UCSD-AML1 (cell line): ENCODE data around the gene KCNN3.

Experiments
- DNase-seq: peaks from one replicate; lab custom pipeline; 2025; ENCODE audit not compliant: unreplicated experiment; lab: John Stamatoyannopoulos, UW

KCNN3 gene

DNA sequence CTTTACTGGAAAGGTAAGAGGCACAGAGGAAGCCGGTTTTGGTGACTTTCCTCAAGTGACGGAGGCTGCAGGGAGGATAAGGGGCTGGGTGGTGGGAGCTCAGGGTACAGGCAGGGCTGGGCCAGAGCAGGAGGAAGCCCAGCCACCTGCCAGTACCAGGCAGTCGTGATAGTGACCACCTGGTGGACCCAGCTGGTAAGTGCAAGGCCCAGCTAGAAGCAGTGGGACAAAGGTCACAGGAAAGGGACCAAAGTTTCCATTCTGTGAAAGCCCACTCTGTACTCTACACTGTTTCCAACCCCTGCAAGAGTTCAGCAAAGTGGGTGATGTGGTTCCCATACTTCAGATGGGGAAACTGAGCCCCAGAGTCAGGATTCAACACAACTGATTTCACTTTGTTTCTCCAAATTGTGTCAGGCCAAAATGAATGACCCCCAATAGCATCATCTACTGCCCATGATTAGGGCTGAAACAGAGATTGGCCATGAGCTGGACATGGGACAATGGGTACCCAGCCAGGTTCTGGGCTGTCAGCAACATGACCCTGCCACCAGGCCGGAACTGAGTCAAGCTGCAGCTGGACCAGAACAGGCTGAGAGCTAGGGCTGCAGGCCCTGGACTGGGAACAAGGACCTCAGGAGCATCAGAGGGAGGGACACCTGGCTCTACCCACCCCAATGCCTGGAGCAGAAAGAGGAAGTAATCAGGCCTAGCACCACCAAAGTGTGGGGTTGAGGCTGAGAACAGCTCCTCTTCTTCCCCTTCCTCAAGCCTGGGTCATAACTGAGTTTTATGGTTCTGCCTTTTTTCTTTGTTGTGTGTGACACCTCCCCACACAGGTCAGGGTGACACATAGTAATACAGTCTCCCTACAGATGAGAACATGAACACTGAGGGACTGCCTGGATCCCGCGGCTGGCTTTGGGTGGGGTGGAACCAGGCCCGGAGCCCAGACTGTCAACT, 50.2 kb downstream of the KCNN3 start:
- peak; percentile 20 for DNase-seq

GRCh38 chr1:154818911-154819310, 51.2 kb downstream of the KCNN3 start:
- DNase-seq: no peak

DNA sequence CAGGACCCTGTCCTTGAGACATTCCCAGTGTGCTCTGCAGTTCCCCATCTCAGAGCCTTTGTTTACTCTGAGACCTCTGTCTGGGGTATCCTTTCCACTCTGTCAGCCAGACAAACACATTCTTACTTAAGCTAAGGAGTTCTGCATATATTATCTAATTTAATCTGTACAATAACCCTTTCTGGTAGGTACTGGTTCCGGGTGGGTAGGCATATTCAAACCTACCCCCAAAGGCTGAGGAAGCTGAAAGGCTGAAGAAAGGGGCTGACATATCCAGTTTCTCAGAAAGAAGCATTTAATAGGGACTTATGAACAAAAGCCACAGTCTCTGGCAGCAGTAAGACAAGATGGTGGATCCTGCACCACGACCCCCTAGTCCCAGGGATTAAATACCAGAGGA, 53.1 kb downstream of the KCNN3 start:
- no peak for DNase-seq

GRCh38 chr1:154816369-154816768, 53.7 kb downstream of the KCNN3 start:
- no peak for DNase-seq

DNA sequence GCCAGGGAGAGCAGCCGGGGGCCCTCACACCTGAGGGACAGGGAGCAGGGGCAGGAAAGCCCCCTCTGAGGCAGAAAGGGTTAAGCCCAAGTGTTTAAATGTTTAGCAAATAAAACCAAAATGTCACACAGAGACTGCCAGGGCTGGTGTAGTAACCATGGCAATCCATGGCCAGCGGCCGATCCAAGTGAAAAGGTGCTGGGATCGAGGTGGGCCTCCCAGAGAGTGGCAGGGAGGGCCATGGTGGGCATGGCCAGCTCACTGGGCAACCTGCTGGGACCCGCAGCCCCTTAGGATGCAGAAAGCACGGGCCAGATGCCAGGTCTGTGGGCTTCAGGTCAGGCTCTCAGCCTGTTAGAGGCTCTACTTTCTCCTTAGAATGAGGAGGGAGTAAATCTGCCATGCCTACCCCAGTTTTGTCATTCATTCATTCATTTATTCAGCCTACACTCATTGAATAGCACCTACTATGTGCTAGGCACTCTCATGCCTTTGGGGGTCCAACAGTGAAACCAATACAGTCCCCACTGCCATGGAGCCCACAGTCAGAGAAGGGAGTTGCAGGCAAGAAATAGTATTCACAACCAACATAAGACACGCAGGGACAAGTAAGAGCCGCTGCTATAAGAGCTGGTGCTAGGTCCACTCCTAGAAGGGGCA, 56.1 kb downstream of the KCNN3 start:
- no peak for DNase-seq

- no peak for DNase-seq
Measured at GRCh38 chr1:154813300-154813816, 56.7 kb downstream of the KCNN3 start.

DNA sequence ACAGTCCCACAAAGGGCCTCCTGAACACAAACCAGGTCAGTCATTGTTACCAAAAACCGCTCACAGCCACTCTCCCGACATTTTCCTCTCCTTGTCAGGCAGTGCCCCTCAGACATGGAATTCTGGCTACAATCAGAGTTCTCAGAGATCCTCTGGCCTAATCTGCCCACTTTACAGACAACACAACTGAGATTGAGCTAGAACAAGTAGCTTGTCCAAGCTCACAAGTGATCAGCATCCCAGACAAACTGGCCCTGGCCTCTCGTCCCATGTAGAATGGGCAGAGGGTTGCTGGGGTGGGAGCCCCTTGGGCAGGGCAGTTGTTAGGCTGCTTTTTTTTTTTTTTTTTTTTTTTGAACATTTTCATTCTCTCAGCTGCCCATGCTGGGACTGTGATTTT, 57.2 kb downstream of the KCNN3 start:
- DNase-seq: no peak

DNA sequence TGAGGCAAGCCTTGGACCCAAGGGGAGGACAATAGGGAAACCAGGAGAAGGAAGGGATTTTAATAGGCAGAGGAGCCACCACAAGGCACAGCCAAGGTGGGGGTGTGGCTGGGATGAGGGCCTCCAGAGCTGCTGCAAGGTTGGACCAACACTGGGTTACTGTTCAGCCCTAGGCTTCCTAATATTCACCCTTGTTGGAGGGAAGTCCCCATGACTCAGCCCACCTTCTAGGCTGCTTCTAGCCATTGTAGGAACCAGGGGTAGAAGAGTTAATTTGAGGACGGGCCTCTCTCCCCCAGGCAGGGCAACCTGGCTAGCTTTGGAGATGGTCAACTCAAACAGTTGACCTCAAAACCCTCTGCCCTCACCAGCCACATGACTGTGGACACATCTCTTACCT, 59.5 kb downstream of the KCNN3 start:
- DNase-seq: no peak

DNA sequence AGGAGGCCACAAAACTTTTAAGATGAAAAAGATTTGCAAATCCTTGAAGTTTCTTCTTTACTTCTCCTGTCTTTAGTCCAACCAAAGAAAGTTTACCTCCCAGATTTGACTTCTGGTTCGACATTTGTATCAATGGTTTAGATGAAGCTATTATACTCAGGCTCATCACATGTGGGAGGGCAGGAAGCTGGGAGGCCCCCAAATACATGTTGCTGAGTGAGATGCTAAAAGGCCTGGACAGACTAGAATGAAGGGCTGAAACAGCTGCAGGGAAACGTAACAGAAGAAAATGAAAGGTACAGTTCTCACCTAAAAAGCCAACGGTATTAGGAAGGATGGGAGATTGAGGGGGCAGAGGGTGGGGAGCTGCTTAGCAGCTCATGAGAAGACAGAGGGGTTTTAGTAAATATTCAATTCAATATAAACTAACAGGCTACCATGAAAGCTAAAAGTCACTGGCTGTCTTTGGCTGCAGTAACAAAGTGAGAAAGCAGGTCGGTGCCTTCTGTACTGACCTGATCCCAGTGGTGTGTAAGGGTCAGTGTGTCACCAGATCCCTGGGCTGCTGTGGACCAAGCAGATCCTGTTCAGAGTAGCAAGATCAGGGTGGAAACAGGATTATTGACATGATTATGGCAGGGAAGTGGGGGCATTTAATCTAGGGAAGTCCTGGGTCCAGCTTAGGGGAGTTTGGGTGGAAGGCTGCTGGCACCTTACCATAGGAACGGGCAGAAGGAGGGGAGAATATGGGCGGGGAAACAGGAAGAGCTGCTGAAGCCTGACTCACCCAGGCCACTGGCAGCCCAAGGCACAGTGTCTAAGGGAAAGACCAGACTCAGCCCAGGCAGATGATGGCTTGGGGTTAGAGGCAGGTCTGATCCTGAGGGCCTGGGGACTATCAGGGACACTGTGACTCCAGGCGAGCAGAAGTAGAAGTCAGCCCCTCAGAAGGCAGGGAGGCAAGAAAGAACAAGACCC, 60.4 kb downstream of the KCNN3 start:
- DNase-seq: peak; percentile 41

- DNase-seq: no peak
Measured at GRCh38 chr1:154808909-154809262, 61.2 kb downstream of the KCNN3 start.

DNA sequence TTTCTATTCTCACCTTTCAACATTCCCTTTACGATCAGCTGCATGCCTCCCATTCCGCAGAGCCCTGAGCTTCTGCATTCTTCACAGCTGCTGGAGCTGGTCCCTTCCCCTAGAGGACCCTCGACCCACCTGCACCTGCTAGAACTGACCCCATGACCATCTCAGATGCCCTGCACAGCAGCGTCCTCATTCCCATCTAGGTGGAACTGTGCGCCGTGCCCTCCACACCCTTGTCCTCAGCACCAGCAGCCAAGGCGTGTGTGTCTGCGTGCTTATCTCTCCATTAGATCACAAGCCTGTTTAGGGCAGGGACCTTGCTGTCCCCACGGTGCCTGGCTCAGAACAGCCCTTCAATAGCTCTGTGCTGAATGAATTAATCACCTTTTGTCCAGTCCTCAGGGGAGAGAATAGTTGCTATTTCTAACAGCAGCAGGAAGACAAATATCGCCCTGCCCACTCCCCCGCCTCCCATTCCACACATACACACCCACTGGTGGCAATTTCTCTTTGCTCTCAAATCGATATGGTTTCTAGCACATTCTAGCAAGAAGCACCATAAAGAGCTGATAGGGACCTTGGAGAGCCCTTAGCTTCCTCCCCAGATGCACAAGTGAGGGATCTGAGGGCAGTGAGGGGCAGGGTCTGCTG, 61.7 kb downstream of the KCNN3 start:
- DNase-seq: no peak

- DNase-seq: no peak
Measured at GRCh38 chr1:154807048-154807591, 63.0 kb downstream of the KCNN3 start.

DNA sequence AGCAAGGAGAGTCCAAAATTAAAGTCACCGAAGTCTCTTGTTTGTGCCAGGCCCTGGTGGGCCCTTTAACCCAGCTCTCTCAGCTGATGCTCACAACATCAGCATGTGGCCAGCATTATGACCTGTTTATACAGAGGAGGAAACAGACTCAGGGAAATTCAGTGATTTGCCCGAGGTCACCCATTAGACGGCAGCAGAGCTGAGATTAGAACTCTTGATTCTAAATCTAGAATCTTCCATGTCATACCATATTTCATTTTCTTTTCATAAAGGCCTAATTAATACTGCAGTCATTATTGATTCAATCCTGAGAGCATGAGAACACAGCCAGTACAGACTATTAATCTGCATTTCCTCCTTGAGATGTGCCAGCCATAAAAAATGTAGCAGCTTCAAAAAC, 63.7 kb downstream of the KCNN3 start:
- DNase-seq: no peak

DNA sequence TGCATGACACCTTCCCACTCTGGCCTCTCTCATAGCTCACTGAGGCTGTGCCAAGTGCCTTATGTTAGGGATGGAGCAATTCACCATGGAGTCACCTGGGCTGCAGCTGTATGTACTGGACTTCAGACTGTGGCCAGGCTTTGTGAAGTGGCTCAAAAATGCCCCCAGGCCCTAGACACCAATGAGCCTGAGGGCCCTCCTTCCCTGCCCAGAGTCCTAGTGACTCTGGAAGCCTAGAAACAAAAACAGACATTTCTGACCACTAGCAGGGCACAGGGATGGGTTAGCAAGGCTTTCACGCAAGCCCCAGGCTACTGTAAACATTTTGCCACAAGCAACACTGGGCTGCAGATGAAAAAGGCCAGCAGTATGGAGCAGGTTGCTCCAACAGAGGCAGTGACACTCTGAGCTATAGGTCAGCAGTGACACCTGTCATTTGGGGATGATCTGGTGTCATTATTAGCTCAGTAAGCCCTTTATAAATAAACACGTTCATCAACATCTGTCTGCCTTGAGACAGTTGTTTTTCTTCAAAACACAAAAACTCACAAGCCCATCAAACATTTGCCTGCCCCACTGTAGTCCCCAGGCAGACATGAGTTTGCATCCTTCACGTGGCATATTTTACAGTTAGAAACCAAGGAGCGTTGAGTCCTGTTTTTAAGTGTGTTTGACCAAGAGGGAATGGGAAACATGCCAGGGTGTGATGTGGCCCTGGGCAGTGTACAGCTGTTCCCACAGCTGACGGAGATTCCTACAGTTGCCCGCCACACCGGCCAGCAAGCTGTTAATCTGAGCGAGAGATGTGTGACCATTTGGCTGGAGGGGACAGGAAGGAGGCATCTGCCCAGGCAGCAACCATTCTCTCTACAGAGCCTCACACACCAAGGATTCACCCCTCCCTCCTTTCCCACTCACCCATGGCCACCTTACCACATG, 66.8 kb downstream of the KCNN3 start:
- no peak for DNase-seq

DNA sequence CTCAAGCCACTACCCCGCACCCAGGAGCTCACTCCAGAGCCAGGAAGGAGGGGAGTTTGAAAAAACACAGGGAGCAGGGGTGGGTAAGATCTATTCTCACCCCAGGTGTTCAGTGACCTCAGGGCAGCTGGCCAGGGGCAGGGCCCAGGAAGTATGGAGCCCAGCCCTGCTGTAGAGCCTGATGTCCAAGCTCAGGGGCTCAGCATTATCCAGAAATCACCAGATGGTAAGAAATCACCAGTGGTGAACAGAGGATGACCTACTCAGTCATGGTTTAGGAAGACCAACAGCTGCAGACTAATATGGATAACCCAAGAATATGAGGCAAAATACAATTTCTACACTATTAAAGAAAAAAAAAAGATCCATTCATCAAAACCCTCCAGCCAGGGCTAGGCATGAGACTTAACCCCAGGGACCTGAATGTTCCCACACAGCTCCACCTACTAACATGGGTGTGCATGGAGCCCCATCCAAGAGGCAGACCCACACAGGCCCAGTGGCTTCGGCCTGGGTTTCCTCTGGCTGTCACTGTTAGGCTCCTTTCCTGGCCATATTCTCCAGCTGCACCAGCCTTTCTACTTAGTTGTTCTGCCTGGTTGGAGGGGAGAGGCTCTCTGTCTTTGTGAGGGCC, 67.6 kb downstream of the KCNN3 start:
- DNase-seq: no peak

- DNase-seq: no peak
Measured at GRCh38 chr1:154801234-154802011, 68.7 kb downstream of the KCNN3 start.

DNA sequence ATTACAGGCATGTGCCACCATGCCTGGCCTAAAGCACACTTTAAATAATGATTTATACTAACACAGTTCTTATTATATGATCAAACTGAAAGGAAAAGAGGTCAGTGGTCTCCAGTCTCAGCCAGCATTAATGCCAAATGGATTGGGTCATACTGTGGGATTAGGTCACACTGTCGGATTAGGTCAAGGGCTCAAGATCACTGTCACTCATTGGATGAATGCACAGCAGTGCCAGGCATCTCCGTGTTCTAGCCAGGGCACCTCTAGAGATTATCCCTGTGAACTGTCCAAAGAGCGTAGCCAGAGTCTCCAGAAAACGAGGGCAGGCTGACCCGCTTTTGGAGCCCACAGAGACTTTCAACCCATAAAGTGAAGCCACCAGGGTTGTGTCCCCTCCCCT, 70.9 kb downstream of the KCNN3 start:
- no peak for DNase-seq

DNA sequence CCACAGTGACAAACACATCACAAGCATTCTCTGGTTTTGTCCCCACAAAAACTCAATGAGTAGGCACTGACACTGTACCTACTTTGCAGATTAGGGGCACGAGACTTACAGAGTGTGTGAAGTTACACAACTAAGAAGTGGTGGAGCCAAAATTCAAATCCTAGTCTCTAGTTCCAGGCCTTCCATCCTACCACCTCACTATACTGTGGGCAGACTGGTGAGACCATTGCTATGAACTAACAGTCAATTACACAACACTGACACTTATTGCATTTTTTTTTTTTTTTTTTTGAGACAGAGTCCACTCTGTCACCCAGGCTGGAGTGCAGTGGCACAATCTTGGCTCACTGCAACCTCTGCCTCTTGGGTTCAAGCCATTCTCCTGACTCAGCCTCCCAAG, 71.4 kb downstream of the KCNN3 start:
- DNase-seq: no peak
